Hepatocyte (in vitro differentiated cells): ENCODE results near the gene RXRA.

Source experiments
- CTCF ChIP-seq: fragments of 200-600 bp; sonication (generic); IDR thresholded peaks from 2 replicates; pipeline ENCODE4 v1.5.1; 2016; ENCODE audit warnings: antibody characterized with exemption, mild to moderate bottlenecking; ENCODE audit not compliant: poor library complexity
- EZH2 ChIP-seq: fragments of 200-600 bp; sonication (generic); IDR thresholded peaks from 2 replicates; pipeline ENCODE4 v1.6.1; 2016; ENCODE audit warnings: antibody characterized with exemption, mild to moderate bottlenecking, borderline replicate concordance
- EZH2phosphoT487 ChIP-seq: fragments of 200-600 bp; sonication (generic); IDR thresholded peaks from one replicate; pipeline ENCODE4 v1.6.1; 2018; ENCODE audit warnings: antibody characterized with exemption, mild to moderate bottlenecking, low read depth, moderate library complexity; ENCODE audit not compliant: unreplicated experiment, severe bottlenecking

- TF ChIP-seq CTCF (no peak), EZH2phosphoT487 (no peak), EZH2 (no peak)
These were observed 129.3 kb downstream of the RXRA start for GRCh38 chr9:134455537-134455933.
